DND-41 (cell line): ENCODE results near the gene DHX58.

Source experiments
- ATAC-seq: fragments of 200-7000 bp; cut with Tn5 transposase; 3 replicates; pipeline ENCODE4 v1.9.1; 2021; ENCODE audit warnings: low read depth; ENCODE audit not compliant: insufficient read depth
- DNase-seq: peaks from one replicate; pipeline ENCODE4 v3.0.0-alpha.2; 2020
- H2AFZ ChIP-seq: 2 replicates; pipeline ENCODE4 v1.6.0; 2012; ENCODE audit warnings: low read depth, low read length
- H3K27ac ChIP-seq: 2 replicates; pipeline ENCODE4 v1.5.1; 2012; ENCODE audit warnings: low read length, inconsistent platforms
- H3K27me3 ChIP-seq: fragments of 200-600 bp; sonication (generic); 2 replicates; pipeline ENCODE4 v1.6.0; 2012; ENCODE audit warnings: low read length, mild to moderate bottlenecking, inconsistent platforms; ENCODE audit not compliant: insufficient read depth, poor library complexity
- H3K36me3 ChIP-seq: 2 replicates; pipeline ENCODE4 v1.5.1; 2012; ENCODE audit warnings: low read length, inconsistent platforms; ENCODE audit not compliant: insufficient read depth
- H3K4me1 ChIP-seq: 2 replicates; pipeline ENCODE4 v1.5.1; 2012; ENCODE audit warnings: mild to moderate bottlenecking, low read length; ENCODE audit not compliant: insufficient read depth
- H3K4me2 ChIP-seq: 2 replicates; pipeline ENCODE4 v1.6.0; 2012; ENCODE audit warnings: mild to moderate bottlenecking, moderate library complexity, low read length, inconsistent platforms; ENCODE audit not compliant: insufficient read depth
- H3K4me3 ChIP-seq, 2 experiments: fragments of 200-600 bp in 1 of 2; shearing (Covaris generic) in 1 of 2; 2 replicates each; pipeline ENCODE4 v1.5.1; 2012 to 2016; ENCODE audit warnings: inconsistent platforms in 2 of 2, low read length in 2 of 2, mild to moderate bottlenecking in 2 of 2, low read depth in 1 of 2, moderate library complexity in 1 of 2
- H3K79me2 ChIP-seq: 2 replicates; pipeline ENCODE4 v1.6.0; 2012; ENCODE audit warnings: low read length, inconsistent platforms; ENCODE audit not compliant: insufficient read depth
- H3K9ac ChIP-seq: 2 replicates; pipeline ENCODE4 v1.6.0; 2012; ENCODE audit warnings: low read depth, mild to moderate bottlenecking, inconsistent platforms, low read length, moderate library complexity
- H3K9me3 ChIP-seq: 2 replicates; pipeline ENCODE4 v1.5.1; 2012; ENCODE audit warnings: low read length, moderate library complexity, mild to moderate bottlenecking, inconsistent platforms; ENCODE audit not compliant: insufficient read depth, severe bottlenecking
- H4K20me1 ChIP-seq: 2 replicates; pipeline ENCODE4 v1.6.0; 2012; ENCODE audit warnings: low read length; ENCODE audit not compliant: insufficient read depth
- EZH2 ChIP-seq: IDR thresholded peaks from 3 replicates; pipeline ENCODE4 v1.6.1; 2012; ENCODE audit warnings: borderline replicate concordance, low read depth, mild to moderate bottlenecking, moderate library complexity, low read length, inconsistent platforms; ENCODE audit not compliant: severe bottlenecking
- TF ChIP-seq, protein P1 (sequence below): IDR thresholded peaks from 2 replicates; pipeline ENCODE4 v1.5.1; 2012; ENCODE audit warnings: borderline replicate concordance, low read length, moderate library complexity, mild to moderate bottlenecking; ENCODE audit not compliant: poor library complexity, severe bottlenecking; ENCODE audit errors: extremely low read depth

The DHX58 gene

DNA sequence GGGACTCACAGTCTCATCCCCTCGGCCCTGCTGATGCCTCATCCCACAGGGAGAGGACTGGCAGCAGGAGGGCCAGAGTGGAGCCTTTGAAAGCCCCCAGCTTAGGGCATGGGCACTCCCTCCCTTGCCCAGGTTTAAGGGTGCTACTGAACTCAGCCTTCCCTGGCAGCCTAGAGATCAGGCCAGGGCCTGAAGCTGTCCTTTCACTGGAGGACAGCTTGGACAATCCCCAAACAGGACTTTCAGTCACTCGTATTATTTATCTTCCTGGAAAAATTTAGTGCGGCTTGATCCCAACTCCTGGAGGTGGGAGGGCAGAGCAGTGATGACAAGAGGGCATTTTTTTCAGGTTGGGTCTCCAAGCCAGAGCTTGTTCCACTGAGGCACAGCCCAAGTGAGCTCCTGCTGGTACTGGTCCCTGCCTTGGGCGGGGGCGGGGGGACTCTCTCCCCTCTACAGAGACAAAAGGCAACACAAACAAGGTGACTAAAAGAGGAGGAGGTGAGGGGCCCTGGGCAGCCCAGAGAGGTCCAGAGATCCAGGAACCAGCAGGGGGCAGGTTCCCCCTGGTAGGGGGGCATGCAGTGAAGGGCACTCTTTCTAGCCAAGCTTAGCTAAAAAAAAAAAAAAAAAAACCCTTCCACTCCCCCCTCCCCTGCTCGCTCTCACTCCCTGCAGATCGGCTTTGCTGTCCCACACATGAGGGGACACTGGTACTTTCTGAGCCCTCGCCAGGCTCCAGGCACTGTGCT is 16.0 kb downstream of the DHX58 start:
- Histone ChIP-seq H3K4me3 (no peak overlapping the region), H3K27me3 (no peaks in the 10 kb centered on the region), H3K9me3 (no peaks in the 10 kb centered on the region), H2AFZ (no peak overlapping the region), H3K36me3 (no peaks in the 10 kb centered on the region), H3K4me2 (no peak overlapping the region), H3K27ac (no peak overlapping the region), H4K20me1 (no peaks in the 10 kb centered on the region), H3K4me1 (no peaks in the 10 kb centered on the region), H3K79me2 (no peaks in the 10 kb centered on the region), H3K9ac (no peak overlapping the region)
- no peak for ATAC-seq
- TF ChIP-seq, protein P1, sequence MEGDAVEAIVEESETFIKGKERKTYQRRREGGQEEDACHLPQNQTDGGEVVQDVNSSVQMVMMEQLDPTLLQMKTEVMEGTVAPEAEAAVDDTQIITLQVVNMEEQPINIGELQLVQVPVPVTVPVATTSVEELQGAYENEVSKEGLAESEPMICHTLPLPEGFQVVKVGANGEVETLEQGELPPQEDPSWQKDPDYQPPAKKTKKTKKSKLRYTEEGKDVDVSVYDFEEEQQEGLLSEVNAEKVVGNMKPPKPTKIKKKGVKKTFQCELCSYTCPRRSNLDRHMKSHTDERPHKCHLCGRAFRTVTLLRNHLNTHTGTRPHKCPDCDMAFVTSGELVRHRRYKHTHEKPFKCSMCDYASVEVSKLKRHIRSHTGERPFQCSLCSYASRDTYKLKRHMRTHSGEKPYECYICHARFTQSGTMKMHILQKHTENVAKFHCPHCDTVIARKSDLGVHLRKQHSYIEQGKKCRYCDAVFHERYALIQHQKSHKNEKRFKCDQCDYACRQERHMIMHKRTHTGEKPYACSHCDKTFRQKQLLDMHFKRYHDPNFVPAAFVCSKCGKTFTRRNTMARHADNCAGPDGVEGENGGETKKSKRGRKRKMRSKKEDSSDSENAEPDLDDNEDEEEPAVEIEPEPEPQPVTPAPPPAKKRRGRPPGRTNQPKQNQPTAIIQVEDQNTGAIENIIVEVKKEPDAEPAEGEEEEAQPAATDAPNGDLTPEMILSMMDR = no peak
- no peak for DNase-seq

DNA sequence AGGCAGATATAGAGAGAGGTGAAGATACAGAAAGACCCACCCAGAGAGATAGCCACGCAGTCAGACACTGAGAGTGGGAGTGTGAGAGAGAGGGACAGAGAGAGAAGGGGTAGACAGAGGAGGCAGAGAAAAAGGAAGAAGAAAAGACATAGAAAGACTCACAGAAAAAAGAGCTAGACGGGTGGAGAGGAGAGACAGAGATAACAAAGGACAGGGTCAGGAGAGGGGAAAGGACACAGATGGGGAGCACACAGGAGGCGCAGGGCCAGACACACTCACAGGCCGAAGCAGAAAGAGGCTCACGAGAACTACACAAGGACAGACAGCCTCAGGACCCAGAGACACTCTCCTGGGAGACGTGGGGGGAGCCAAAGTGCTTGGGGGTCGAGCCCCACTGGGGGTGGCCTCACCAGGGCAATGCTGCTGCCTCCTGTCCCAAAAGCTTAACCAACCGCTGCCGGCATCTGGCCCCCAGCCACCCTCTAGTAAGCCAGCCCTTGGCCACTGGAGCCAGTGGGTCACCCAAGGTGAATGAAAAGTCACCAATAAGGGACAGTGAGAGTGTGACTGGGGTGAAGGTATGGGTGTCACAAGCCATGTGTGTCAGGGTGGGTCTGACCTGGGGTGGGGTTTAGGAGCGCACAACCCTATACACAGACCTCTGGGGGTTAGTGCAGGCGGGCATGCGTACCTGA is 18.0 kb downstream of the DHX58 start:
- no peak overlapping the region for H2AFZ ChIP-seq
- H3K9ac ChIP-seq = no peak overlapping the region
- H3K79me2 ChIP-seq = no peaks in the 10 kb centered on the region
- no peaks in the 10 kb centered on the region for H4K20me1 ChIP-seq
- H3K4me3 ChIP-seq = no peak overlapping the region
- H3K4me2 ChIP-seq = no peak overlapping the region
- no peak overlapping the region for H3K27ac ChIP-seq
- H3K4me1 ChIP-seq = no peaks in the 10 kb centered on the region
- no peak for ATAC-seq
- no peaks in the 10 kb centered on the region for H3K36me3 ChIP-seq
- no peak for DNase-seq
- TF ChIP-seq, protein P1 = no peak
- TF ChIP-seq EZH2 = no peak
- H3K27me3 ChIP-seq = no peaks in the 10 kb centered on the region
- H3K9me3 ChIP-seq = no peaks in the 10 kb centered on the region

DNA sequence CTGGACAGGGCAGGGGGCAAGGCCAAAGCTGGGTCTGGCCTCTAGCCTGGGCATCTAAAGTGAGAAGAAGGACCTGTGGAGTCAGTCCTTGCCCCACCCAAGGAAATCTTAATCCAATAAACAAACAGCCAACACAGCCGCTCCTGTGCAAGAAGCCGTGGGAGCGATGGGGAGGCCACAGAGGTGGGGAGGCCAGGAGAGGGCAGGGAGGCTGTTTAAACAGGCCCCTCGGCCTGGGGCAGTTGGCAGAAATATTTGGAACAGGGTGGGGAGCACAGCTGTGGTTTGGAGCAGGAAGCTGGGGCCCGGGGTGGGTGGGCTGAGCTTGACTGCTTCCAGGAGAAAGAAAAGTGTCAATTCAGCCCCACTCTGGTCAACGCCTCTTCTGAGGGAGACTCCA is 19.6 kb downstream of the DHX58 start:
- Histone ChIP-seq H3K27me3 (no peaks in the 10 kb centered on the region), H3K4me1 (no peaks in the 10 kb centered on the region), H3K36me3 (no peaks in the 10 kb centered on the region), H2AFZ (no peak overlapping the region), H3K9me3 (no peaks in the 10 kb centered on the region), H3K4me3 (no peak overlapping the region), H4K20me1 (no peaks in the 10 kb centered on the region), H3K4me2 (no peak overlapping the region), H3K9ac (no peak overlapping the region), H3K27ac (no peak overlapping the region), H3K79me2 (no peaks in the 10 kb centered on the region)
- TF ChIP-seq, protein P1 = no peak
- ATAC-seq (no peak), DNase-seq (no peak)
